Measurements from ENCODE around the gene SLC9A5.

DNA sequence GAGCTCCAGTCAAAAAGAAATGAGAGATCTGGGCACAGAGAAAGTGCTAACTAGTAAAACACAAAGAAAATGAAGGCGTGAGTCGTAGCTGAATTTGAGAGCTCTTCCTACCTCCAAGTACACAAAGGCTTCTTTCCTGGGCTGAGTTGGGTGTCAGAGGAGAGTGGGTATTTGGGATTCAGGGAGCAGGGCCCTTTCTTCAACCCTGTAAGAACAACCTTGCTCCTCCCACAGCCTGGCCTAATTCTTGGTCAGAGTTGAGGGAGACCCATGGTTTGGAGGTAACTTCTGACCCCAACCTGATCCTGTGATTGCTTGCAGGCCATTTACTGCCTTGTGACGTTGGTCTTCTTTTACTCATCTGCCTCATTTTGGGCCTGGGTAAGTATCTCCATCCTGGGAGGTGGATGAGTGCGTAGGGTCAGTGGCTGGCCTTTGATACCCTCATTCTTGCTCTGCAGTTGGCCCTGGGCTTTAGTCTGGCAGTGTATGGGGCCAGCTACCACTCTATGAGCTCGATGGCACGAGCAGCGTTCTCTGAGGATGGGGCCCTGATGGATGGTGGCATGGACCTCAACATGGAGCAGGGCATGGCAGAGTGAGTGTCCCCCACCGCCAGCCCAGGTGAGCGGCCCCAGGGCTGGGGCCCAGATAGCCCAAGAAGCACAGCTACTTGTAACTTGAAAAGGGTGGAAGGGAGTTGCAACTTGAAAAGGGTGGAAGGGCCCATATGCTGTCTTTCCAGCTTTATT, 20.6 kb upstream of the SLC9A5 start:
- TF ChIP-seq SREBF1 (IDR thresholded peaks at IDR 0.05; ENCODE audit: low read length), result no peak
- TF ChIP-seq, protein P1, sequence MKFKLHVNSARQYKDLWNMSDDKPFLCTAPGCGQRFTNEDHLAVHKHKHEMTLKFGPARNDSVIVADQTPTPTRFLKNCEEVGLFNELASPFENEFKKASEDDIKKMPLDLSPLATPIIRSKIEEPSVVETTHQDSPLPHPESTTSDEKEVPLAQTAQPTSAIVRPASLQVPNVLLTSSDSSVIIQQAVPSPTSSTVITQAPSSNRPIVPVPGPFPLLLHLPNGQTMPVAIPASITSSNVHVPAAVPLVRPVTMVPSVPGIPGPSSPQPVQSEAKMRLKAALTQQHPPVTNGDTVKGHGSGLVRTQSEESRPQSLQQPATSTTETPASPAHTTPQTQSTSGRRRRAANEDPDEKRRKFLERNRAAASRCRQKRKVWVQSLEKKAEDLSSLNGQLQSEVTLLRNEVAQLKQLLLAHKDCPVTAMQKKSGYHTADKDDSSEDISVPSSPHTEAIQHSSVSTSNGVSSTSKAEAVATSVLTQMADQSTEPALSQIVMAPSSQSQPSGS (IDR thresholded peaks at IDR 0.05; ENCODE audit: low read length), result no peak
- TF ChIP-seq, protein P2, sequence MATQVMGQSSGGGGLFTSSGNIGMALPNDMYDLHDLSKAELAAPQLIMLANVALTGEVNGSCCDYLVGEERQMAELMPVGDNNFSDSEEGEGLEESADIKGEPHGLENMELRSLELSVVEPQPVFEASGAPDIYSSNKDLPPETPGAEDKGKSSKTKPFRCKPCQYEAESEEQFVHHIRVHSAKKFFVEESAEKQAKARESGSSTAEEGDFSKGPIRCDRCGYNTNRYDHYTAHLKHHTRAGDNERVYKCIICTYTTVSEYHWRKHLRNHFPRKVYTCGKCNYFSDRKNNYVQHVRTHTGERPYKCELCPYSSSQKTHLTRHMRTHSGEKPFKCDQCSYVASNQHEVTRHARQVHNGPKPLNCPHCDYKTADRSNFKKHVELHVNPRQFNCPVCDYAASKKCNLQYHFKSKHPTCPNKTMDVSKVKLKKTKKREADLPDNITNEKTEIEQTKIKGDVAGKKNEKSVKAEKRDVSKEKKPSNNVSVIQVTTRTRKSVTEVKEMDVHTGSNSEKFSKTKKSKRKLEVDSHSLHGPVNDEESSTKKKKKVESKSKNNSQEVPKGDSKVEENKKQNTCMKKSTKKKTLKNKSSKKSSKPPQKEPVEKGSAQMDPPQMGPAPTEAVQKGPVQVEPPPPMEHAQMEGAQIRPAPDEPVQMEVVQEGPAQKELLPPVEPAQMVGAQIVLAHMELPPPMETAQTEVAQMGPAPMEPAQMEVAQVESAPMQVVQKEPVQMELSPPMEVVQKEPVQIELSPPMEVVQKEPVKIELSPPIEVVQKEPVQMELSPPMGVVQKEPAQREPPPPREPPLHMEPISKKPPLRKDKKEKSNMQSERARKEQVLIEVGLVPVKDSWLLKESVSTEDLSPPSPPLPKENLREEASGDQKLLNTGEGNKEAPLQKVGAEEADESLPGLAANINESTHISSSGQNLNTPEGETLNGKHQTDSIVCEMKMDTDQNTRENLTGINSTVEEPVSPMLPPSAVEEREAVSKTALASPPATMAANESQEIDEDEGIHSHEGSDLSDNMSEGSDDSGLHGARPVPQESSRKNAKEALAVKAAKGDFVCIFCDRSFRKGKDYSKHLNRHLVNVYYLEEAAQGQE (IDR thresholded peaks at IDR 0.05; ENCODE audit: low read depth, low read length), result no peak
- TF ChIP-seq BRCA1 (IDR thresholded peaks at IDR 0.05; ENCODE audit: low read depth, low read length), result no peak
- TF ChIP-seq, protein P3, sequence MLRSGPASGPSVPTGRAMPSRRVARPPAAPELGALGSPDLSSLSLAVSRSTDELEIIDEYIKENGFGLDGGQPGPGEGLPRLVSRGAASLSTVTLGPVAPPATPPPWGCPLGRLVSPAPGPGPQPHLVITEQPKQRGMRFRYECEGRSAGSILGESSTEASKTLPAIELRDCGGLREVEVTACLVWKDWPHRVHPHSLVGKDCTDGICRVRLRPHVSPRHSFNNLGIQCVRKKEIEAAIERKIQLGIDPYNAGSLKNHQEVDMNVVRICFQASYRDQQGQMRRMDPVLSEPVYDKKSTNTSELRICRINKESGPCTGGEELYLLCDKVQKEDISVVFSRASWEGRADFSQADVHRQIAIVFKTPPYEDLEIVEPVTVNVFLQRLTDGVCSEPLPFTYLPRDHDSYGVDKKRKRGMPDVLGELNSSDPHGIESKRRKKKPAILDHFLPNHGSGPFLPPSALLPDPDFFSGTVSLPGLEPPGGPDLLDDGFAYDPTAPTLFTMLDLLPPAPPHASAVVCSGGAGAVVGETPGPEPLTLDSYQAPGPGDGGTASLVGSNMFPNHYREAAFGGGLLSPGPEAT (IDR thresholded peaks at IDR 0.05; ENCODE audit: low read depth), result no peak
- TF ChIP-seq, protein P4, sequence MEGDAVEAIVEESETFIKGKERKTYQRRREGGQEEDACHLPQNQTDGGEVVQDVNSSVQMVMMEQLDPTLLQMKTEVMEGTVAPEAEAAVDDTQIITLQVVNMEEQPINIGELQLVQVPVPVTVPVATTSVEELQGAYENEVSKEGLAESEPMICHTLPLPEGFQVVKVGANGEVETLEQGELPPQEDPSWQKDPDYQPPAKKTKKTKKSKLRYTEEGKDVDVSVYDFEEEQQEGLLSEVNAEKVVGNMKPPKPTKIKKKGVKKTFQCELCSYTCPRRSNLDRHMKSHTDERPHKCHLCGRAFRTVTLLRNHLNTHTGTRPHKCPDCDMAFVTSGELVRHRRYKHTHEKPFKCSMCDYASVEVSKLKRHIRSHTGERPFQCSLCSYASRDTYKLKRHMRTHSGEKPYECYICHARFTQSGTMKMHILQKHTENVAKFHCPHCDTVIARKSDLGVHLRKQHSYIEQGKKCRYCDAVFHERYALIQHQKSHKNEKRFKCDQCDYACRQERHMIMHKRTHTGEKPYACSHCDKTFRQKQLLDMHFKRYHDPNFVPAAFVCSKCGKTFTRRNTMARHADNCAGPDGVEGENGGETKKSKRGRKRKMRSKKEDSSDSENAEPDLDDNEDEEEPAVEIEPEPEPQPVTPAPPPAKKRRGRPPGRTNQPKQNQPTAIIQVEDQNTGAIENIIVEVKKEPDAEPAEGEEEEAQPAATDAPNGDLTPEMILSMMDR (IDR thresholded peaks at IDR 0.05 in 2 of 3, conservative IDR thresholded peaks at IDR 0.05 in 1 of 3; ENCODE audit: control insufficient read depth in 2 of 3, extremely low read depth in 1 of 3, insufficient read depth in 1 of 3, low read depth in 3 of 3, low read length in 3 of 3), result no peak
- no peak for TF ChIP-seq CHD2 (IDR thresholded peaks at IDR 0.05; ENCODE audit: borderline replicate concordance, low read depth, low read length)
- no peak for TF ChIP-seq EP300 (IDR thresholded peaks at IDR 0.05; ENCODE audit: borderline replicate concordance in 1 of 2, control insufficient read depth in 1 of 2, low read depth in 2 of 2, low read length in 2 of 2)
